HG02763 (cell line): Measurements from ENCODE around the gene CCDC7.

Source experiments
- ATAC-seq: cut with Tn5 transposase; IDR thresholded peaks from one replicate; pipeline ENCODE4 v1.9.1; 2021; ENCODE audit warnings: mild to moderate bottlenecking, moderate library complexity; ENCODE audit not compliant: unreplicated experiment

CCDC7 gene

GRCh38 chr10:32923134-32923533, 477.2 kb downstream of the CCDC7 start:
- ATAC-seq: no peak

DNA sequence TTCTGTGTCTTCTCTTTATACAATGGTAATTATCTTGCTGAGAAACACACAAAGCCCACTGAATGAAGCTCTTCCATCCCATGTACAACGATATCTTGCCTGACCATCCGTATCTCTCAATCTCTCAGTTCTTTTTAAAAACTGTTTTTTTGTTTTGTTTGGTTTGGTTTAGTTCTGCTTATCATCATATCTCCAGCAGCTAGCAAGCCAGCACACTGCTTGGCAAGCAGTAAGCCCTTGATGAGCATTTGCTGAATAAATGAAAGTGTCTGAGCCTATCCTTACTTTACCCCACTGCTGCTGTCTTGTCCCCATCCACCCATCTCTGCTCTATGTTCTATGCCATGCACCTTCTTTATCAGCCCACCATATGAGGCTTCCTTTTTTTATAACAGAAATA, 477.9 kb downstream of the CCDC7 start:
- ATAC-seq: no peak
